GM12873 (cell line): Measurements from ENCODE around the gene RAD50.

Experiments used
- TF ChIP-seq, protein P1 (sequence below): IDR thresholded peaks from 2 replicates; pipeline ENCODE4 v1.5.1; 2012; ENCODE audit warnings: low read depth, mild to moderate bottlenecking, moderate library complexity, low read length, control low read depth; ENCODE audit not compliant: insufficient read depth; ENCODE audit errors: missing control alignments

RAD50 gene

DNA sequence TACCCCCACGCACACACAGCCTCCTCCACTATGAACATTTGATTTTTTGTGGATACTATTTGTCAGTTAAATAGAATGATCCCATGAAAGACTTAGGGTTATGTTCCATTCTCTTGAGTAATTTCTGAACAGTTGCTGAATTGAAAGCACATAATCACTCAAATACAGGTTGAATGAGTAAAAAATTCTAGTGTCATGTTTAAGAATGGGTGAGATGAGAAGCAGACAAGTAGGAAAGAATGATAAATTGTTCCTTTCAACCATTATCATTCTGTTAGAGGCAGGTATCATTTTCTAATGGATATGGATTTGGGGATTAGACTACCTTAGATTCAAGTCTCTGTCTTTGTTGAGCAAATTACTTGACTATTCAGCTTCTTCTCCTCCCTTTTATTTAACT is 19.3 kb downstream of the RAD50 start:
- TF ChIP-seq, protein P1, sequence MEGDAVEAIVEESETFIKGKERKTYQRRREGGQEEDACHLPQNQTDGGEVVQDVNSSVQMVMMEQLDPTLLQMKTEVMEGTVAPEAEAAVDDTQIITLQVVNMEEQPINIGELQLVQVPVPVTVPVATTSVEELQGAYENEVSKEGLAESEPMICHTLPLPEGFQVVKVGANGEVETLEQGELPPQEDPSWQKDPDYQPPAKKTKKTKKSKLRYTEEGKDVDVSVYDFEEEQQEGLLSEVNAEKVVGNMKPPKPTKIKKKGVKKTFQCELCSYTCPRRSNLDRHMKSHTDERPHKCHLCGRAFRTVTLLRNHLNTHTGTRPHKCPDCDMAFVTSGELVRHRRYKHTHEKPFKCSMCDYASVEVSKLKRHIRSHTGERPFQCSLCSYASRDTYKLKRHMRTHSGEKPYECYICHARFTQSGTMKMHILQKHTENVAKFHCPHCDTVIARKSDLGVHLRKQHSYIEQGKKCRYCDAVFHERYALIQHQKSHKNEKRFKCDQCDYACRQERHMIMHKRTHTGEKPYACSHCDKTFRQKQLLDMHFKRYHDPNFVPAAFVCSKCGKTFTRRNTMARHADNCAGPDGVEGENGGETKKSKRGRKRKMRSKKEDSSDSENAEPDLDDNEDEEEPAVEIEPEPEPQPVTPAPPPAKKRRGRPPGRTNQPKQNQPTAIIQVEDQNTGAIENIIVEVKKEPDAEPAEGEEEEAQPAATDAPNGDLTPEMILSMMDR: no peak

GRCh38 chr5:132586063-132586462 is 29.3 kb downstream of the RAD50 start:
- TF ChIP-seq, protein P1: no peak

GRCh38 chr5:132589467-132589866 is 32.7 kb downstream of the RAD50 start:
- TF ChIP-seq, protein P1: no peak

GRCh38 chr5:132591145-132591544 is 34.4 kb downstream of the RAD50 start:
- TF ChIP-seq, protein P1: peak; percentile 32

DNA sequence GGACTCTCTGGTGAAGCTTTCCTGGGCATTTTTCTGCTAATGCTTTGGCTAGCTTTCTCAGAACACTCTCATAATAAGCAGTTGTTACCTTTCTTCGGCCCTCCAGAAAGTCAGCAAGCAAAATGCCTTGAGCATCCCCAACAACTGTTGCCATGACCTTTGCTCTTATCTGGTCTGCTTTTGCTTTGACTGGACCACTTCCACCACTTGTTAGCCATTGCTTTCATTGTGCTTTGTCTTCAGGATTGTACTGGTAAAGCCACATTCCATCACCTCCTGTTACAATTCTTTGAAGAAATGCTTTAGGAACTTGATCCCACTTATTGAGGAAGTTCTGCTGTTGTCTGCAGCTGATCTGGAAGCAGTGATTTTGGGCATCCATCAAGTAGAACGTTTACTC is 35.7 kb downstream of the RAD50 start:
- TF ChIP-seq, protein P1: no peak

DNA sequence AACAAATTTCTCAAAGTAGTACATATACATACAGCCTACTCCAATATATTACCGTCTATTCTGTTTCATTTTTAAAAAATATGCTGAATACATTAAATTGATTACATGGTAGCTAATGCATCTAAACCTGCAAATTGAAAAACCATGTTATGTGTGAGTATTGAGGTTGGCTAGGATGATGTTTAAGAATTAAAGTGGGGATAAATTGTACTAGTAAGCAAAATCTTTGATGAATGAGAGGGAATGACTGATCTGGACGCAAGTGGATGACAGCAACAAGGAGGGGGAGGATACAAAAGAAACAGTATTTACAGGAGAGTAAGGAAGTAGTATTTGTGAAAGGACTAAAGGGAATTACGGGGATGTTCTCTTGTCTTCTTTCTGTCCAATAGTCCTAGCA is 37.4 kb downstream of the RAD50 start:
- TF ChIP-seq, protein P1: no peak

DNA sequence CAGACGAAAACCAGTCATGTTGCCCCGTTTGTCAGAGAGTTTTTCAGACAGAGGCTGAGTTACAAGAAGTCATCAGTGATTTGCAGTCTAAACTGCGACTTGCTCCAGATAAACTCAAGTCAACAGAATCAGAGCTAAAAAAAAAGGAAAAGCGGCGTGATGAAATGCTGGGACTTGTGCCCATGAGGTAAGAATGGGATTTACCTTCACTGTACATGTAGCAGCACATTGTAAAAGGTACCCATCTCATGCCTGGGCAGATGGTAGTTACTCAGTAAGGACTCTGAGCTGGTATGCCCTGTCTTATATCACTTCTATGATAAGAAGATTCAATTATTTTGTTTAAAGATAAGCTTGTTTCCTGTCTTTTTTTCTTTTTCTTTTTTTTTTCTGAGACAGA is 38.8 kb downstream of the RAD50 start:
- TF ChIP-seq, protein P1: no peak
